NCI-H1417 (cell line): ENCODE results near the gene ZNF175.

Experiments used
- DNase-seq, 3 experiments: peaks; one replicate each; lab custom pipeline; 2025; lab: John Stamatoyannopoulos, UW

Gene ZNF175

DNA sequence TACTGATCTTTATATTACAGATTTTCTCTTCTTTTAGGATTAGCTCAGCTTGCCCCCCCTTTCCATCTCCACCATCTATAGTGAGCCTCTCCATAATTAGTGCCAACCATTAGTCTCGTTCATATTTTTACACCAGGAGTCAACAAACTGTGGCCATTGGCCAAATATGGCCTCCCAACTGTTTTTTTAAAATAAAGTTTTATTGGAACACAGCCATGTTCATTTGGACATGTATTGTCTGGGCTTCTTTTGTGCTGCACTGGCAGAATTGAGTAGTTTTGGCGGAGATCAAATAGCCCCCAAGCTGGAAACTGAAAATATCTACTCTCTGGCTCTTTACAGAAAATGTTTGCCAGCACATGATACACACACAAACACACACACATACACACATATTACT, 18.4 kb downstream of the ZNF175 start:
- DNase-seq, result no peak

- DNase-seq, result no peak
Measured at GRCh38 chr19:51590441-51590840, 19.4 kb downstream of the ZNF175 start.

DNA sequence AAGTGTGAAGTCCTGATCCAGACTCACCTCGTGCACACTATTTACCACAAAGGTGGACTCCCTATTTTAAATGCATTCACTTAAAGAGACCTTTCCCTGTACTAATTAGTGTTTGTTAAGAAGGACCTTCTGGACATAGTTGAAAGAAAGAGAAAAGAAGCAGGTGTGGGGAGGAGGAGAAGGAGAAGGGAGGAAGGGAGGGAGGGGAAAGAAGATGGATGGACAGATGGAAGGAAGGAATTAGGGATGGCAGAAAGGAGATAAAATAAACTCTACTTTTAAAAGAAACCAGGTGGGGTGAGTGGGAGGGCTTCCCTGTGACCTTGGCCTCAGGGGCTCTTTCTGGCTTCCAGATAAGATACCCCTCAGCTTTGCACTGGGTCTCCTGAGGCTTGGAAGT, 21.4 kb downstream of the ZNF175 start:
- DNase-seq, result no peak

DNA sequence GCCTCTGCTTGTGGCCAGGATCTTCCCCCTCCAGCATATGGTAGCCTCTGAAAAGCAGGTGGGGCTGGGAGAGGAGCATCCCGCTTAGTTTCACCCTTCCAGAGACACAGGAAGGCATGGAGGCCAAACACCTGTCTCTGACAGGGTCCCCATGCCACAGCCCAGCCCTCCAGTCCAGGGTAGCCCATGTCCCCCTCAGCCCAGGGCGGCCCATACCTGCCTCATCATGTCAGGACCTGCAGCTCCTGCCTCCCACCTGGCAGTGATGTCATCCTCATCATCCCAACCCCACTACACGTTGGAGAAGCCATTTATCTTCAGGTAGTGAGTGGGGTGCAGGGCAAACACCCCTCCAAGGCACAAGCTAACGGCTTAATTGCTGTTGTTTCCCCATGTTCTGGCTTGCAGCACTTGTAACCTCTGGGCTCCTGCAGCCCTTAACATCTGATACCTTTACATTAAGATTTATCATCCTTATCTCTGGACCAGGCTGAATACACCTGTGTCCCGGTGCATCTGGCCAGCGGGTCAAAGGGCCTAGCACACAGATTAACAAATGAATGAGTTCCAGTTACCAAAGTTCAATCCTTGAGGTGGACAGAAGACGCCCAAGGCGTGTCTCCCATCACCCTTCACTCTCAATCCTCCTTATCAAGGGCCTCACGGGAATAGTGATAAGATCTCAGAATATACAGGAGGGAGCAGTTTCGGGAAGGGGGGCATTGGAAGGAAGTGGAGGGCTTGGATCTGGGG, 22.2 kb downstream of the ZNF175 start:
- peak in 1 of 3 experiments; percentile 31 for DNase-seq

DNA sequence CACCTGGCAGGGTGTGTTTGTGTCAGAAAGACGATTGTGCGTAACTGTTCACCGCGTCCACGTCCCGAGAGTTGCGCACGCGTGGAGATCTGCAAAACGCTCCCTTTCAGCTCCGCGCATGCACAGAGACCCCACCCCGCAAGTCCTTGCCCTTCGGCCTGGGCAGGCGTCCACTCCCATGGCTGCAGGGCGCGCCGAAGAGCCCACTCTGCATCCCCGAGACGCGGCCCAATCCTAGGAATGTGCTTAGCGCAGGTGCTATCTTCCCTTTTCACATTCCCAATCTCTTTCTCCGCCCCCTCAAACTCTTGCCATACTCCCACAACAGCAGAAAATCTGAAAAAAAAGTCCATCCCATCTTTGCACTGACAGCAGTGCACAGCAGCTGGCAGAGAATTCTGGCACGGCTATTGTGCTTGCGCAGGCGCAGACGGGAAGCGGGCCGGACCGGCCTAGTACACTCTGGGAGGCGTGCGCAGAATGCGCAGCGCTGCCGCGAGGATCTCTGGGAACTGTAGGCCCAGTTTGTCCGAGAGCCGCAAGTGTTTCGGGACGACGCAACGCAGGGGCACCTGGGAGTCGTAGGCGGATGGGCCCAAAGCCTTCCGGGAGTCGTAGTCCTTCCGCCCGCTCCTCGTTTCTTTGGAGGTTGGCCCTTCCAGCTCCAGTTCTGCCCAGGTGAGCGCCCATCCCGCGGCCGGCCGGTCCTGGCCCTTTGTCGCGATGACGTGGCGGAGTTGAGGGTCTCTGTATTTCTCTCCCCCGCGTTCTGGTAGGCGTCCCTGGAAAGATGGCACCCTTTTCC, 23.1 kb downstream of the ZNF175 start:
- DNase-seq, result peak; percentile 93 to 99 (median 97)

DNA sequence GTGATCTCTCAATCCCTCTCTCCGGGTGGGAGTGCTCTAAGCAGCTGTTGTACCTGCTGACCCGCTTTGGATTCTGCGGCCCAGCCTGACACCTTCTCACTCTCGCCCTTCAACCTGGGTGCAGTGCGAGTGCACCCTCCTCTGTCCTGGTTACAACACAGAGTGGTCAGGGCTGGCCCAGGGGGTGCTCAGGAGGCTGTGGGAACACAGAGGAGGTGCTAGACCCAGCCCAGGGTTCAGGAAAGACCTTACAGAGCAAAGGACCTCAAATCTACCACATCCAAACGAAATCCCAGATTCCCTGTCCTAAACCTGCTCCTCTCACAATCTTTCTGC, 23.7 kb downstream of the ZNF175 start:
- DNase-seq, result no peak

GRCh38 chr19:51595190-51596175, 24.4 kb downstream of the ZNF175 start:
- DNase-seq, result no peak

GRCh38 chr19:51598159-51598915, 27.3 kb downstream of the ZNF175 start:
- DNase-seq, result no peak

GRCh38 chr19:51599084-51599483, 28.0 kb downstream of the ZNF175 start:
- no peak for DNase-seq

GRCh38 chr19:51600940-51601580, 30.0 kb downstream of the ZNF175 start:
- no peak for DNase-seq

DNA sequence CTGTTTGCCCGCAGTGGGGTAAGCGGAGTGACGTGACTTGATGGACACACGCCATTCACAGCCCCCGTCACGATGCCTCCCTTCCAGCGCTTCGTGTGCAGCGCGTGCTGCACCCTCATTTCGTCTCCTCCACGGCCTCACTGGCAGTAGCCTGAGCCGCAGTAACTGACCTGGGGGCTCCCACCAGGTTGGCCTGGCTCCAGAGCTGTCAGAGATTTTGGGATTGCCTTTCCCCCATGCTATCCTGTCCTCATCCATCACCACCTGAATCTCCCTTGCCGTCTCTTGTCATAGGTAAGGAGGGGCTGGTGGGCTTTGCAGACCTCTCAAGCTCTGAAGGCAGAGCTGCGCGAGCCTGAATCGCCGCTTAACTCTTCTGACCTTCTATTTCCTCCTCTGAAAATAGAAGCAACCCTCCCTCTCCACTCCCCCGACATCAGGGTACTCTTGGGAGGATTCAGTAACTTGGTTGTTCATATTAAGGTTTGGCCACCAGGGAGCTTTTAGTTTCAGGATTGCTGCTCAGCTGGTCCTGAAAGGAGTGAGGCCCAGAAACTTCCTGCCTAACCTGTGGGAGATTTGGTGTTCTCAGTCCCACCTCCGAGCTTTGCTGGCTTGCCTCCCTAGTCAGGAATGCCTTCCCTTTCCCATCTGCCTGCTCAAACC, 31.2 kb downstream of the ZNF175 start:
- no peak for DNase-seq

DNA sequence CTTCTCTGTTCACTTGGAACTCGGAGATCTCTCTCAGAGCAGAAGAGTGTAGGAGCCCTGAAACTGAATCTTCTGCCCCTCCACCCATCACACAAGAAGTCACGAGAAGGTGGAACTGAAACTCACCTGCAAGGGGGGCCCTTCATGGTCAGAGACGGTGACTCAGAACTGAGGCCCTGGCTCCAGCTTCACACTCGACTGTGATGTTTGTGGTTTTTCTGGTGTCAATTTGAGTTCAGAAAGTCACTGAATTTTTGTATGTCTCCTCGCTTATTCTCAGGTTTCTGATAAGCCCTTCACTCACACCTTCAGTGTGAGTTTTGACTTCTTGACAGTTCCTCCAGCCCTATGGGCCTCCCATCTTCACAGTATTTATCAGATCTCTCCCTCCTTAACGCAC, 36.0 kb downstream of the ZNF175 start:
- DNase-seq, result no peak

DNA sequence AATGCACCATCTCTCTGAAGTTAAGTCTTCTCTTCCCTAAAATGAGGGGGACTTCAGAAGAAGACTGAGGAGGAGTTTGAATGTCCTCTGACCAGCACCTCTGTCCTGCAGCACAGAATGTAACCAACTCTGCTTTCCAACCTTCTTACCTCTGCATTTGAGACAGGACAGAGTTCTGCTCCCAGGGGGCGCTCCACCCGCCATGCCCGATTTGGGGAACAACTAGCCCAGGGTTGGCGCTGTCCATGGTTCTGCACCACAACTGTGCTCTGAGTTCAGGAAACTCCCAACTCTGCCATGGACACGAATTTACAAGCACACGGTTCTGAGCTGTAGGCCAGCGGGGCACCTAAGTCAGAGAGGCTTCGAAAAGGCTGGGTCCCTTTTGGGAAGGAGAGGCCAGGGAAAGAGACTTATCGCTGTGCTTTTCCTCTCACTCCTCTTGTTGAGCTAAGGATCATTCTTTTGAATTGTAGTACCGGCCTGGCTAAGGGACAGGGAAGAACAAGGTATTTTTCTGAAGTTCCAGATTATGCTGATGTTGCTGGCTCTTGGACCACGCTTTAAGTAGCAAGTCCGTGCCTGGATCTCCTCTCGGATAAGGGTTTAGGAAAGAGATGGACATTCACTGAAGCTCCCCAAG, 37.0 kb downstream of the ZNF175 start:
- DNase-seq, result no peak

- no peak for DNase-seq
Measured at GRCh38 chr19:51610576-51610975, 39.5 kb downstream of the ZNF175 start.

DNA sequence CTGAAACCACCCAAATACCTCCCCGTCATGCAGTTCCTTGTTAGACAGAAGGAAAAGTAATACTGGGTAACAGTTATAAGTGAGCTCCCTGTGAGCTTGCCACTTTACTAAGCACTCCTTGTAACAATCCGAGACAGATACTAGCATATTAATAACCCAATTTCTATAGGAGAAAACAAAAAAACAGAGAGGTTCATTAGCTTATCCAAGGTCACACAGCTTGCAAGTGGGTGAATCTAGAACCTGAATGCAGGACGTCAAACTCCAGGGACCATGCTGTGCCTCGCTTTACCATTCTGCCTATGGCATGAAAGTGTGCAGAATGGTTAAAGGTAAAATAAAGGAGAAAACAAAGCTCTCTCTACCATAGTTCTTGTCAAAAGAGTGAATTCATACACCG, 43.7 kb downstream of the ZNF175 start:
- no peak for DNase-seq

- DNase-seq, result no peak
Measured at GRCh38 chr19:51615991-51616390, 44.9 kb downstream of the ZNF175 start.

DNA sequence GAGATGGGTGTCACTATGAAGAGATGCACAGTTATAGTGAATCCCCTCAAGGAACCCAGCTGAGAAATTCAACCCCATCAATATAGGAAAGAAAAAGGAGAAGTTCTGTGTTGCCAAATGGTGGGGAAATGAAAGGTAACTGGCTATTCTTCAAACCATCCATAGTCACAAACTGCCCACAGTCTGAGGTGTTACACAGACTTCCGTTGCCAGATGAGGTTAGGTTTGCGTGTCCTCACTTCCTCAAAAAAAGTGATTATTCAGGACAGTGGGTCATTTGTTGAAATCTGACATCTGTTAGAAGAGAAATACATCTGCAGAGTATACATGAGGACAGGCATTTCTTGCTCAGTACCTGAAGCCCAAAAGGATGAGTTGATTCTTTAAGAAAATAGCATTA, 50.1 kb downstream of the ZNF175 start:
- DNase-seq, result no peak

DNA sequence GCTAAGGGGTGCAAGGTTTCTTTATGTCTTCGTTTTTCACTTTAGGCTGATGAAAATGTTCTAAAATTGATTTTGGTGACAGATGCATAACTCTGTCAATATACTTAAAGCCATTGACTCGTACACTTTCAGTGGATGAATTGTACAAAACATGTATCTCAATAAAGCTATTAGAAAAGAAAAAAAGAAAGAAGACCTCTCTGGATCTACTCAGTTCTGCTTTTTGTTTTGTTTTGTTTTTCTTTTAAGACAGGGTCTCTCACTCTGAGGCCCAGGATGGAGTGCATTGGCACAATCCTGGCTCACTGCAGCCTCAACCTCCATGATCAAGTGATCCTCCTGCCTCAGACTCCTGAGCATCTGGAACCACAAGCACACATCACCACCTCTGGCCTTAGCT, 55.6 kb downstream of the ZNF175 start:
- no peak for DNase-seq

- DNase-seq, result no peak
Measured at GRCh38 chr19:51627491-51628138, 56.5 kb downstream of the ZNF175 start.
